Mesodermal cell (in vitro differentiated cells): ENCODE data around the gene MAJIN.
"Not testable (repeated sequence)": the region's sequence is repeated elsewhere in the genome, so short reads cannot be mapped to it uniquely, and the experiment has no call there.

ENCODE experiments used
- H3K27ac ChIP-seq: 2 replicates; pipeline ENCODE4 v1.7.0; 2013; ENCODE audit warnings: mild to moderate bottlenecking, low read depth, low read length, moderate library complexity; ENCODE audit not compliant: severe bottlenecking
- H3K36me3 ChIP-seq: 2 replicates; pipeline ENCODE4 v1.7.1; 2013; ENCODE audit warnings: mild to moderate bottlenecking, low read length, moderate library complexity; ENCODE audit not compliant: control insufficient read depth, insufficient read depth
- H3K4me1 ChIP-seq: one replicate; pipeline ENCODE4 v1.7.1; 2013; ENCODE audit warnings: mild to moderate bottlenecking, low read length; ENCODE audit not compliant: insufficient read depth, control insufficient read depth, poor library complexity, severe bottlenecking
- H3K4me3 ChIP-seq: 2 replicates; pipeline ENCODE4 v1.7.0; 2013; ENCODE audit warnings: low read length, control low read depth, mild to moderate bottlenecking; ENCODE audit not compliant: insufficient read depth, poor library complexity, severe bottlenecking; ENCODE audit errors: extremely low read depth
- H3K9me3 ChIP-seq: 2 replicates; pipeline ENCODE4 v1.7.1; 2013; ENCODE audit warnings: mild to moderate bottlenecking, low read length, moderate library complexity; ENCODE audit not compliant: control insufficient read depth
- WGBS, 2 experiments: methylation state at CpG; one replicate each; pipeline ENCODE4 v1.1.5; 2013; ENCODE audit warnings: missing lambda C conversion rate in 2 of 2; ENCODE audit not compliant: insufficient coverage in 2 of 2; 5-methylcytosine and 5-hydroxymethylcytosine counted together

Gene MAJIN

GRCh38 chr11:64990222-64990923, 18.5 kb upstream of the MAJIN start:
- Histone ChIP-seq H3K4me1 (peaks cover 11% of the 10 kb centered on the region), H3K36me3 (no peaks in the 10 kb centered on the region), H3K4me3 (no peak overlapping the region), H3K9me3 (no peaks in the 10 kb centered on the region), H3K27ac (no peak overlapping the region)
- WGBS, 2 experiments: 69 to 87% methylated on average over 8 to 10 of the region's 15 CpGs

- Histone ChIP-seq H3K4me3 (no peak overlapping the region), H3K27ac (no peak overlapping the region), H3K9me3 (no peaks in the 10 kb centered on the region), H3K36me3 (no peaks in the 10 kb centered on the region), H3K4me1 (peaks cover 11% of the 10 kb centered on the region)
- WGBS, 2 experiments: 92 to 97% methylated on average over 13 of the region's 13 CpGs
These were observed 17.5 kb upstream of the MAJIN start for GRCh38 chr11:64989416-64989815.

- WGBS, 2 experiments: 79 to 90% methylated on average over 4 to 5 of the region's 6 CpGs
- Histone ChIP-seq H3K36me3 (no peaks in the 10 kb centered on the region), H3K4me3 (no peak overlapping the region), H3K9me3 (no peaks in the 10 kb centered on the region), H3K27ac (no peak overlapping the region), H3K4me1 (peaks cover 11% of the 10 kb centered on the region)
These were observed 16.3 kb upstream of the MAJIN start for GRCh38 chr11:64987998-64988854.

GRCh38 chr11:64983339-64983738, 11.4 kb upstream of the MAJIN start:
- not testable (repeated sequence) for H3K9me3 ChIP-seq, H3K4me1 ChIP-seq, H3K27ac ChIP-seq, H3K36me3 ChIP-seq, H3K4me3 ChIP-seq
- WGBS, 2 experiments: no CpG with 5 or more reads among the region's 5 CpGs

GRCh38 chr11:64976651-64977050, 4.7 kb upstream of the MAJIN start:
- Histone ChIP-seq H3K4me1 (no peaks in the 10 kb centered on the region), H3K9me3 (no peaks in the 10 kb centered on the region), H3K36me3 (no peaks in the 10 kb centered on the region), H3K4me3 (no peak overlapping the region), H3K27ac (no peak overlapping the region)
- 66 to 76% methylated on average over 2 of the region's 2 CpGs for WGBS, 2 experiments

GRCh38 chr11:64974124-64974523, 2.2 kb upstream of the MAJIN start:
- WGBS, 2 experiments: 89% methylated on average over 3 of the region's 5 CpGs; no CpG with 5 or more reads in 1 of the 2 experiments
- Histone ChIP-seq H3K4me1 (no peaks in the 10 kb centered on the region), H3K36me3 (no peaks in the 10 kb centered on the region), H3K4me3 (no peak overlapping the region), H3K9me3 (no peaks in the 10 kb centered on the region), H3K27ac (no peak overlapping the region)

- WGBS, 2 experiments: 93 to 94% methylated on average over 2 to 8 of the region's 8 CpGs
- Histone ChIP-seq H3K36me3 (no peaks in the 10 kb centered on the region), H3K27ac (no peak overlapping the region), H3K4me1 (no peaks in the 10 kb centered on the region), H3K4me3 (no peak overlapping the region), H3K9me3 (no peaks in the 10 kb centered on the region)
These were observed 1.2 kb downstream of the MAJIN start for GRCh38 chr11:64970731-64971151.

- Histone ChIP-seq H3K9me3 (no peaks in the 10 kb centered on the region), H3K27ac (no peak overlapping the region), H3K36me3 (no peaks in the 10 kb centered on the region), H3K4me3 (no peak overlapping the region), H3K4me1 (no peaks in the 10 kb centered on the region)
- 75 to 92% methylated on average over 4 to 5 of the region's 5 CpGs for WGBS, 2 experiments
These were observed 2.7 kb downstream of the MAJIN start for GRCh38 chr11:64969209-64969608.

GRCh38 chr11:64967375-64967774, 4.5 kb downstream of the MAJIN start:
- Histone ChIP-seq H3K36me3 (no peaks in the 10 kb centered on the region), H3K4me3 (no peak overlapping the region), H3K4me1 (no peaks in the 10 kb centered on the region), H3K9me3 (no peaks in the 10 kb centered on the region), H3K27ac (no peak overlapping the region)
- WGBS, 2 experiments: 97 to 100% methylated on average over 2 to 3 of the region's 3 CpGs

- Histone ChIP-seq H3K27ac (no peak overlapping the region), H3K36me3 (no peaks in the 10 kb centered on the region), H3K4me1 (no peaks in the 10 kb centered on the region), H3K9me3 (no peaks in the 10 kb centered on the region), H3K4me3 (no peak overlapping the region)
- WGBS, 2 experiments: 85 to 97% methylated on average over 3 to 5 of the region's 5 CpGs
These were observed 8.8 kb downstream of the MAJIN start for GRCh38 chr11:64963072-64963631.
